GM21515 (cell line): ENCODE measurements around the gene RPGRIP1.
"Not testable (repeated sequence)": the region's sequence is repeated elsewhere in the genome, so short reads cannot be mapped to it uniquely, and the experiment has no call there.

ENCODE experiments used
- ATAC-seq: cut with Tn5 transposase; IDR thresholded peaks from one replicate; pipeline ENCODE4 v1.9.1; 2021; ENCODE audit not compliant: unreplicated experiment

The RPGRIP1 gene

GRCh38 chr14:21258005-21258888 lies 21.6 kb upstream of the RPGRIP1 start:
- no peak for ATAC-seq

GRCh38 chr14:21258889-21259787 lies 20.7 kb upstream of the RPGRIP1 start:
- ATAC-seq, result no peak

- no peak for ATAC-seq
Measured at GRCh38 chr14:21261824-21262223, 18.1 kb upstream of the RPGRIP1 start.

- ATAC-seq, result no peak
Measured at GRCh38 chr14:21262410-21262809, 17.5 kb upstream of the RPGRIP1 start.

- ATAC-seq, result no peak
Measured at GRCh38 chr14:21263284-21264024, 16.4 kb upstream of the RPGRIP1 start.

- ATAC-seq, result peak; percentile 44
Measured at GRCh38 chr14:21264025-21264801, 15.7 kb upstream of the RPGRIP1 start.

- no peak for ATAC-seq
Measured at GRCh38 chr14:21267431-21267845, 12.4 kb upstream of the RPGRIP1 start.

- ATAC-seq, result no peak
Measured at GRCh38 chr14:21267886-21268616, 11.8 kb upstream of the RPGRIP1 start.

- peak; percentile 0 for ATAC-seq
Measured at GRCh38 chr14:21268617-21269251, 11.1 kb upstream of the RPGRIP1 start.

GRCh38 chr14:21269252-21270046 lies 10.4 kb upstream of the RPGRIP1 start, which contains the start of gene HNRNPC:
Gene HNRNPC, minus strand, starts transcription at chr14:21269442. Its CDS starts 35,249 bp downstream, at chr14:21234193.
- ATAC-seq, result peak; percentile 91

GRCh38 chr14:21272661-21273060 lies 7.2 kb upstream of the RPGRIP1 start:
- ATAC-seq, result not testable (repeated sequence)

GRCh38 chr14:21275261-21275858 lies 4.5 kb upstream of the RPGRIP1 start:
- no peak for ATAC-seq

- ATAC-seq, result no peak
Measured at GRCh38 chr14:21278632-21279031, 1.3 kb upstream of the RPGRIP1 start.

- not testable (repeated sequence) for ATAC-seq
Measured at GRCh38 chr14:21281917-21282316, 2.0 kb downstream of the RPGRIP1 start.

GRCh38 chr14:21286516-21286915 lies 6.6 kb downstream of the RPGRIP1 start:
- not testable (repeated sequence) for ATAC-seq

GRCh38 chr14:21287168-21287567 lies 7.3 kb downstream of the RPGRIP1 start:
- no peak for ATAC-seq

GRCh38 chr14:21294026-21294425 lies 14.1 kb downstream of the RPGRIP1 start:
- not testable (repeated sequence) for ATAC-seq

- no peak for ATAC-seq
Measured at GRCh38 chr14:21298358-21298757, 18.5 kb downstream of the RPGRIP1 start.
